Panc1 (cell line): ENCODE results near the gene DMGDH. TPM values are rescaled to one million over a fixed set of nuclear protein-coding genes. Genes with fewer than 3 reads are reported as not detected.

Experiments
- ATAC-seq: fragments of 200-7000 bp; cut with Tn5 transposase; 2 replicates; pipeline ENCODE4 v1.9.1; 2020; ENCODE audit warnings: mild to moderate bottlenecking, moderate library complexity
- BruUV-seq: library from RNA; stranded (reverse); fragments of 400-500 nt; replicated peaks from 2 replicates; lab custom pipeline; 2021; lab: Mats Ljungman, UMichigan
- CTCF ChIA-PET: fragments of 300-600 bp; sonication (Branson Sonifier 250); formaldehyde crosslinking; loops from one replicate; lab custom pipeline; 2022; ENCODE audit warnings: antibody characterized with exemption; lab: Charles Lee
- POLR2A ChIA-PET: fragments of 300-600 bp; sonication (Branson Sonifier 250); formaldehyde crosslinking; loops from one replicate; lab custom pipeline; 2022; ENCODE audit warnings: antibody characterized with exemption; lab: Charles Lee
- DNase-seq: peaks from one replicate; pipeline ENCODE4 v3.0.0-alpha.2; 2010; ENCODE audit warnings: low read depth, low spot score
- H3K27ac ChIP-seq: 2 replicates; pipeline ENCODE4 v1.5.1; 2011; ENCODE audit warnings: mild to moderate bottlenecking, low read length, inconsistent platforms
- H3K27me3 ChIP-seq: fragments of 200-500 bp; sonication (Bioruptor generic); 2 replicates; pipeline ENCODE4 v1.6.0; 2014; ENCODE audit warnings: low read length, inconsistent platforms; ENCODE audit not compliant: control insufficient read depth, insufficient read depth
- H3K36me3 ChIP-seq: fragments of 200-500 bp; sonication (Bioruptor generic); 2 replicates; pipeline ENCODE4 v1.5.1; 2014; ENCODE audit warnings: inconsistent platforms, mild to moderate bottlenecking, low read length, moderate library complexity; ENCODE audit not compliant: control insufficient read depth, insufficient read depth
- H3K4me1 ChIP-seq: 2 replicates; pipeline ENCODE4 v1.5.1; 2011; ENCODE audit warnings: inconsistent platforms, mild to moderate bottlenecking, low read length, moderate library complexity; ENCODE audit not compliant: control insufficient read depth, insufficient read depth
- H3K4me3 ChIP-seq, 2 experiments: 2 replicates each; pipeline ENCODE4 v1.5.1; 2011 to 2012; ENCODE audit warnings: low read depth in 2 of 2, low read length in 2 of 2, mild to moderate bottlenecking in 2 of 2, inconsistent platforms in 1 of 2, moderate library complexity in 1 of 2
- H3K9me3 ChIP-seq: fragments of 200-500 bp; sonication (Bioruptor generic); 2 replicates; pipeline ENCODE4 v1.5.1; 2014; ENCODE audit warnings: low read depth, mild to moderate bottlenecking, inconsistent platforms, low read length, moderate library complexity; ENCODE audit not compliant: control insufficient read depth, insufficient read depth
- POLR2AphosphoS5 ChIP-seq: IDR thresholded peaks from 2 replicates; pipeline ENCODE4 v1.6.1; 2012; ENCODE audit warnings: mild to moderate bottlenecking, low read depth, low read length, moderate library complexity
- REST ChIP-seq, 2 experiments: IDR thresholded peaks; 2 replicates each; pipeline ENCODE4 v1.6.1; 2011 to 2012; ENCODE audit warnings: low read depth in 2 of 2, control low read depth in 1 of 2, low read length in 1 of 2, mild to moderate bottlenecking in 1 of 2, moderate library complexity in 1 of 2; ENCODE audit not compliant: insufficient read depth in 1 of 2
- SIN3A ChIP-seq: IDR thresholded peaks from 2 replicates; pipeline ENCODE4 v1.6.1; 2012; ENCODE audit warnings: low read depth, mild to moderate bottlenecking, low read length, moderate library complexity, borderline replicate concordance; ENCODE audit not compliant: insufficient read depth
- TCF7L2 ChIP-seq: IDR thresholded peaks from 2 replicates; pipeline ENCODE4 v1.6.1; 2011; ENCODE audit warnings: mild to moderate bottlenecking, low read depth, low read length, inconsistent platforms
- in situ Hi-C: cut with HindIII; loops from 2 replicates; pipeline ENCODE4 v1.10.0; 2016; ENCODE audit warnings: low sequenced_read_pairs, low pct_unique_long_range_greater_than_20kb
- intact Hi-C: fragments of 100-400 bp; cut with micrococcal nuclease; formaldehyde crosslinking; loops from one replicate; pipeline ENCODE4 v1.10.0; 2022; ENCODE audit not compliant: unreplicated experiment
- total RNA-seq: library from RNA; stranded (reverse); gene quantifications from one replicate; pipeline ENCODE4 v1.2.1, GENCODE V29; 2021; ENCODE audit not compliant: unreplicated experiment
- TF ChIP-seq, protein P1 (sequence below): fragments of 450-650 bp; IDR thresholded peaks from 2 replicates; pipeline ENCODE4 v1.5.1; 2017; ENCODE audit warnings: mild to moderate bottlenecking

The DMGDH gene
- total RNA-seq, 1 experiment from 2014 or later, result 0.54 TPM

GRCh38 chr5:78989080-78989479 is 80.4 kb downstream of the DMGDH start:
- ChIA-PET POLR2A (no interaction called here), CTCF (no interaction called here)
- no peak overlapping the region for H3K27ac ChIP-seq
- no peak for ATAC-seq
- H3K4me1 ChIP-seq, result peaks cover 9% of the 10 kb centered on the region
- no TSS peak for BruUV-seq
- H3K9me3 ChIP-seq, result no peaks in the 10 kb centered on the region
- no peaks in the 10 kb centered on the region for H3K36me3 ChIP-seq
- intact Hi-C loops (no loop called here), in situ Hi-C loops (no loop called here)
- no peak for DNase-seq
- H3K27me3 ChIP-seq, result peaks cover 4% of the 10 kb centered on the region; the same call in 1 of the 2 replicates
- no peak for TF ChIP-seq POLR2AphosphoS5
- TF ChIP-seq SIN3A, result no peak
- TF ChIP-seq REST (IDR thresholded peaks at IDR 0.05; ENCODE audit: insufficient read depth in 1 of 2, low read depth in 2 of 2, low read length in 1 of 2), result no peak
- TF ChIP-seq, protein P1, sequence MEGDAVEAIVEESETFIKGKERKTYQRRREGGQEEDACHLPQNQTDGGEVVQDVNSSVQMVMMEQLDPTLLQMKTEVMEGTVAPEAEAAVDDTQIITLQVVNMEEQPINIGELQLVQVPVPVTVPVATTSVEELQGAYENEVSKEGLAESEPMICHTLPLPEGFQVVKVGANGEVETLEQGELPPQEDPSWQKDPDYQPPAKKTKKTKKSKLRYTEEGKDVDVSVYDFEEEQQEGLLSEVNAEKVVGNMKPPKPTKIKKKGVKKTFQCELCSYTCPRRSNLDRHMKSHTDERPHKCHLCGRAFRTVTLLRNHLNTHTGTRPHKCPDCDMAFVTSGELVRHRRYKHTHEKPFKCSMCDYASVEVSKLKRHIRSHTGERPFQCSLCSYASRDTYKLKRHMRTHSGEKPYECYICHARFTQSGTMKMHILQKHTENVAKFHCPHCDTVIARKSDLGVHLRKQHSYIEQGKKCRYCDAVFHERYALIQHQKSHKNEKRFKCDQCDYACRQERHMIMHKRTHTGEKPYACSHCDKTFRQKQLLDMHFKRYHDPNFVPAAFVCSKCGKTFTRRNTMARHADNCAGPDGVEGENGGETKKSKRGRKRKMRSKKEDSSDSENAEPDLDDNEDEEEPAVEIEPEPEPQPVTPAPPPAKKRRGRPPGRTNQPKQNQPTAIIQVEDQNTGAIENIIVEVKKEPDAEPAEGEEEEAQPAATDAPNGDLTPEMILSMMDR, result no peak
- no peak for TF ChIP-seq TCF7L2
- H3K4me3 ChIP-seq, result no peak overlapping the region

GRCh38 chr5:78985725-78986223 is 83.7 kb downstream of the DMGDH start:
- DNase-seq (no peak), ATAC-seq (0 out of 2 replicates have a peak, but pooled peaks have one; percentile 9)
- in situ Hi-C loops (no loop called here), intact Hi-C loops (no loop called here)
- no peaks in the 10 kb centered on the region for H3K27me3 ChIP-seq
- no peaks in the 10 kb centered on the region for H3K36me3 ChIP-seq
- H3K27ac ChIP-seq, result peak overlapping the region; percentile 93
- TF ChIP-seq TCF7L2 (peak; percentile 71), POLR2AphosphoS5 (no peak)
- H3K9me3 ChIP-seq, result no peaks in the 10 kb centered on the region
- peaks cover 25% of the 10 kb centered on the region for H3K4me1 ChIP-seq
- CTCF ChIA-PET, result no interaction called here
- peak overlapping the region; percentile 64 to 68 for H3K4me3 ChIP-seq
- POLR2A ChIA-PET, result interaction anchor here (0.6 kb wide), 1 partner anchor 507 kb away, joined by 3 read pairs; no protein-coding TSS in a partner anchor
- BruUV-seq, result TSS peak; percentile 87

DNA sequence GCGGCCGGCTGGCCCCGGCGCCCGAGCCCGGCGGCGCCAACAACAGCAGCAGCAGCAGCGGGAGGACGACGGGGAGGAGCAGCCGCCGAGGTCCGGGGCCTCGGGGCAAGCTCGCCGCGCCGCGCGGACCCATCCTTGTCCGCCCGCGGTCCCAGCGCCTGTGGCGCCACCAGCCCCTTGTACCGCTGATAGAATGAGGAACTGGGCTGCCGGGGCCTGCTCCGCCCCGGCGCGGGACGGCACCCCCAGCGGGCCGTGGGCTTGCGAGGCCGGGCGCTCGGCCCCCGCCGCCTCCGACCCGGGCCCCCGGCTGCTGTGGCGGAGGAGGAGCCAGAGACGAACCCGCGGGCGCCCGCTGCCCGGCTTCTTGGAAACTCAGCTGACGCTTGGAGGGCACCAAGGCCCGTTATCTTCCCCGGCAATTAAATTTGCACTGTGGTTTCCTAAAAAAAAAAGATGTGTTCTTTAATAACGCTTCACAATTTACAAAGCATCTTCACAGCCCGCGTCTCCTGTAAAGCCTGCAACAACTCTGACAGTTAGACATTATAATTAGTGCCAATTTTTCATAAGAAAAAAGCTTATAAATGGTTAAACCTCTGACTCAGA is 84.3 kb downstream of the DMGDH start, which contains the start of gene ARSB:
ARSB (minus strand) TSS at position 195 of the 609 bp plus-strand sequence; CDS start at position 133, 62 bp downstream.
- 0 out of 2 replicates have a peak, but pooled peaks have one; percentile 62 for TF ChIP-seq SIN3A
- TF ChIP-seq, protein P1, result no peak
- POLR2A ChIA-PET, result no interaction called here
- H3K4me3 ChIP-seq, result peak within 1 kb of the TSS; percentile 64 to 68
- peak within 1 kb of the TSS; percentile 93 for H3K27ac ChIP-seq
- ATAC-seq (peak; percentile 54), DNase-seq (no peak)
- no TSS peak for BruUV-seq
- peaks cover 25% of the 10 kb centered on the region for H3K4me1 ChIP-seq
- intact Hi-C loops (no loop called here), in situ Hi-C loops (no loop called here)
- CTCF ChIA-PET, result interaction anchor here (0.6 to 0.7 kb wide), 4 partner anchors 16 to 943 kb away, joined by 3 to 25 read pairs (median 6); no protein-coding TSS in a partner anchor
- H3K36me3 ChIP-seq, result no peaks in the 10 kb centered on the region
- no peaks in the 10 kb centered on the region for H3K27me3 ChIP-seq
- no peaks in the 10 kb centered on the region for H3K9me3 ChIP-seq
